Neuronal stem cell (in vitro differentiated cells): ENCODE results near the gene VSIG2.

ENCODE experiments used
- DNase-seq: peaks from one replicate; pipeline ENCODE4 v3.0.0-alpha.2; 2013; ENCODE audit warnings: low spot score
- H2AFZ ChIP-seq: one replicate; pipeline ENCODE4 v1.6.1; 2013; ENCODE audit warnings: mild to moderate bottlenecking, low read length, inconsistent platforms
- H2AK5ac ChIP-seq: 2 replicates; pipeline ENCODE4 v1.6.1; 2013; ENCODE audit warnings: low read depth, mild to moderate bottlenecking, inconsistent platforms, low read length, moderate library complexity, mixed read lengths
- H2BK120ac ChIP-seq: 2 replicates; pipeline ENCODE4 v1.6.1; 2013; ENCODE audit warnings: low read depth, mild to moderate bottlenecking, inconsistent platforms, low read length, moderate library complexity, mixed read lengths
- H2BK12ac ChIP-seq: one replicate; pipeline ENCODE4 v1.6.1; 2013; ENCODE audit warnings: low read length, inconsistent platforms
- H2BK15ac ChIP-seq: 2 replicates; pipeline ENCODE4 v1.6.1; 2013; ENCODE audit warnings: mild to moderate bottlenecking, low read length, inconsistent platforms, mixed read lengths
- H2BK5ac ChIP-seq: one replicate; pipeline ENCODE4 v1.6.1; 2013; ENCODE audit warnings: inconsistent platforms, mild to moderate bottlenecking, low read length, moderate library complexity
- H3K14ac ChIP-seq: one replicate; pipeline ENCODE4 v1.6.1; 2013; ENCODE audit warnings: low read length, inconsistent platforms
- H3K18ac ChIP-seq: 2 replicates; pipeline ENCODE4 v1.6.1; 2013; ENCODE audit warnings: low read length, inconsistent platforms
- H3K23ac ChIP-seq: 2 replicates; pipeline ENCODE4 v1.6.1; 2013; ENCODE audit warnings: low read depth, mild to moderate bottlenecking, mixed read lengths, low read length, inconsistent platforms; ENCODE audit not compliant: poor library complexity
- H3K27ac ChIP-seq: replicated peaks from 3 replicates; pipeline ENCODE4 v1.5.1; 2013; ENCODE audit warnings: low read length, inconsistent platforms
- H3K27me3 ChIP-seq, 3 experiments: 2 replicates each; pipeline ENCODE4 v1.6.1; 2013; ENCODE audit warnings: low read length in 3 of 3, mild to moderate bottlenecking in 2 of 3, inconsistent platforms in 1 of 3, low read depth in 1 of 3, mixed read lengths in 1 of 3, moderate library complexity in 1 of 3; ENCODE audit not compliant: control insufficient read depth in 3 of 3, insufficient read depth in 3 of 3
- H3K36me3 ChIP-seq, 2 donors: replicated peaks in 1 of 2; 2 replicates each; pipeline ENCODE4 v1.6.1; 2013; ENCODE audit warnings: low read length in 2 of 2; ENCODE audit not compliant: control insufficient read depth in 2 of 2, insufficient read depth in 2 of 2
- H3K4ac ChIP-seq: 2 replicates; pipeline ENCODE4 v1.6.1; 2013; ENCODE audit warnings: inconsistent platforms, mild to moderate bottlenecking, low read length, moderate library complexity
- H3K4me1 ChIP-seq, 2 donors: 1 replicate in 1 of 2; 2 replicates in 1 of 2; pipeline ENCODE4 v1.6.1; 2013; ENCODE audit warnings: low read length in 2 of 2, low read depth in 1 of 2; ENCODE audit not compliant: control insufficient read depth in 2 of 2, insufficient read depth in 1 of 2
- H3K4me2 ChIP-seq: one replicate; pipeline ENCODE4 v1.6.1; 2013; ENCODE audit warnings: mild to moderate bottlenecking, low read length, inconsistent platforms; ENCODE audit not compliant: insufficient read depth, poor library complexity, severe bottlenecking
- H3K4me3 ChIP-seq, 2 donors: 2 replicates each; pipeline ENCODE4 v1.5.1; 2013; ENCODE audit warnings: low read length in 2 of 2, mild to moderate bottlenecking in 2 of 2, inconsistent platforms in 1 of 2, moderate library complexity in 1 of 2
- H3K79me1 ChIP-seq: one replicate; pipeline ENCODE4 v1.6.1; 2013; ENCODE audit warnings: low read depth, mild to moderate bottlenecking, inconsistent platforms, low read length, moderate library complexity
- H3K9ac ChIP-seq: one replicate; pipeline ENCODE4 v1.6.1; 2013; ENCODE audit warnings: mild to moderate bottlenecking, low read depth, low read length, inconsistent platforms; ENCODE audit not compliant: poor library complexity
- H3K9me3 ChIP-seq, 2 donors: replicated peaks in 1 of 2; 2 replicates each; pipeline versions ENCODE3 to v1.6.1; 2013; ENCODE audit warnings: low read length in 2 of 2, mild to moderate bottlenecking in 2 of 2, inconsistent platforms in 1 of 2, low read depth in 1 of 2, mixed read lengths in 1 of 2, moderate library complexity in 1 of 2; ENCODE audit not compliant: control insufficient read depth in 2 of 2, insufficient read depth in 1 of 2
- H4K8ac ChIP-seq: one replicate; pipeline ENCODE4 v1.6.1; 2013; ENCODE audit warnings: low read depth, mild to moderate bottlenecking, inconsistent platforms, low read length, moderate library complexity
- H4K91ac ChIP-seq: one replicate; pipeline ENCODE4 v1.6.1; 2013; ENCODE audit warnings: low read length, low read depth, mild to moderate bottlenecking, inconsistent platforms; ENCODE audit not compliant: poor library complexity
- whole genome bisulfite sequencing, 2 donors: extraction: QIAGEN DNeasy Blood & Tissue Kit; methylation state at CpG; one replicate each; pipeline ENCODE4 v1.1.7; 2013; ENCODE audit warnings: missing lambda C conversion rate in 2 of 2, mixed read lengths in 1 of 2; ENCODE audit not compliant: insufficient read length in 2 of 2, insufficient replicate concordance in 1 of 2; ENCODE audit errors: extremely low coverage in 2 of 2; 5-methylcytosine and 5-hydroxymethylcytosine counted together

VSIG2 gene

DNA sequence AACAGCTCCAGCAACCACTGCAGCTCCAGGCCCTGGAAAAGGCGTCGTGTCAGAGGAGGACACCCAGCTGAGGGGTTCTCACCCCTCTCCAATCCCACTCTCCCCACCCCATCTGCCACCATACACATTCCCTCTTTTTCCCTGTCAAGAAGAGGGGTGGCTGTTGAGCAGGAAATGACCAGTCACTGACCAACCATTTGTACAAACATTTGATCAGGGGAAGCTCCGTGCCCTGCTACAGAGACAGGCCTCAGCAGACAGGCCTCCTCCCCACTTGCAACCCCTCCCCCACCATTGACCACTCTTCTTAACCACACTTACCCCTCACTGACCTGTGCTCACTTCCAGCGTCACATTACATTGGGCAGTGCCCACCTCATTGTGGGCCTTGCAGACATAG is 2.3 kb upstream of the VSIG2 start:
- H3K27me3 ChIP-seq, result peaks cover 0 to 88% (median 52%) of the 10 kb centered on the region in 3 experiments

GRCh38 chr11:124753624-124754023 is 1.6 kb upstream of the VSIG2 start:
- H2BK5ac ChIP-seq, result no peak overlapping the region
- H4K91ac ChIP-seq, result no peak overlapping the region
- H3K9ac ChIP-seq, result no peak overlapping the region
- H3K4me1 ChIP-seq, result peaks cover 9 to 14% of the 10 kb centered on the region in 2 donors
- no peak overlapping the region for H3K18ac ChIP-seq
- no peak overlapping the region for H3K23ac ChIP-seq
- no peak overlapping the region for H2BK12ac ChIP-seq
- WGBS, 2 donors, result no CpG with 5 or more reads among the region's 7 CpGs
- H2AFZ ChIP-seq, result no peak overlapping the region
- H2BK15ac ChIP-seq, result no peak overlapping the region
- no peak overlapping the region for H3K4ac ChIP-seq
- H3K9me3 ChIP-seq, result peaks cover 0 to 3% of the 10 kb centered on the region in 2 donors
- H2BK120ac ChIP-seq, result no peak overlapping the region
- no peaks in the 10 kb centered on the region for H3K36me3 ChIP-seq
- H4K8ac ChIP-seq, result no peak overlapping the region
- peaks cover 0 to 88% (median 49%) of the 10 kb centered on the region in 3 experiments for H3K27me3 ChIP-seq
- H2AK5ac ChIP-seq, result no peak overlapping the region
- no peak for DNase-seq
- H3K27ac ChIP-seq, result no peak overlapping the region
- no peak overlapping the region for H3K4me2 ChIP-seq
- no peak overlapping the region for H3K4me3 ChIP-seq
- no peaks in the 10 kb centered on the region for H3K79me1 ChIP-seq
- H3K14ac ChIP-seq, result no peak overlapping the region

More for the DNA sequence above, 2.3 kb upstream of the VSIG2 start:
- H3K23ac ChIP-seq, result no peak overlapping the region
- H3K4me3 ChIP-seq, result no peak overlapping the region
- no peak for DNase-seq
- no peaks in the 10 kb centered on the region for H3K36me3 ChIP-seq
- H3K14ac ChIP-seq, result no peak overlapping the region
- H3K4me1 ChIP-seq, result peaks cover 9 to 20% of the 10 kb centered on the region in 2 donors
- H2AFZ ChIP-seq, result peak overlapping the region; percentile 21
- H3K9me3 ChIP-seq, result peaks cover 1 to 6% of the 10 kb centered on the region in 2 donors
- H3K27ac ChIP-seq, result no peak overlapping the region
- H4K91ac ChIP-seq, result no peak overlapping the region
- H2BK120ac ChIP-seq, result no peak overlapping the region
- WGBS, 2 donors, result no CpG with 5 or more reads among the region's 4 CpGs
- no peak overlapping the region for H2AK5ac ChIP-seq
- H3K18ac ChIP-seq, result no peak overlapping the region
- H4K8ac ChIP-seq, result no peak overlapping the region
- no peak overlapping the region for H3K4me2 ChIP-seq
- no peaks in the 10 kb centered on the region for H3K79me1 ChIP-seq
- H2BK5ac ChIP-seq, result no peak overlapping the region
- no peak overlapping the region for H3K4ac ChIP-seq
- H2BK12ac ChIP-seq, result no peak overlapping the region
- H3K9ac ChIP-seq, result no peak overlapping the region
- no peak overlapping the region for H2BK15ac ChIP-seq

DNA sequence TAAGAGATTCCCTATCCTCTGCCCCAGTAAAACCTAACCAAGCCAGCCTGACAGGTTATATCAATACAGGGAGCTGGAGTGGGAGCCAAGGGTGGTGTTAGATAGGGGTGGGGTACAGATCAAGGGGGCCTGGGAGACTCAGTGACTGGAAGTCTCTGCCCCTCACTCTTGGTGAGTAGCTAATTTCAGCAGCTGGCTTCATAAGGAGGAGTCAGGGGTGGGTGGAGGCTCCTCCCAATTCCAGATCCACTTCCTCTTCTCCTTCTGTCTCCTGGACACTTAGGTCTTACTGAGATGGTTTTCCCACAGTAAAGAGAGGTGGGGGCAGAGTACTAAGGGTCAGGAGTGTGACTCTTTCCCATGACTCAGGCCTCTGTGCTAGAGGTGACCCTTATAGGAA is 1.1 kb upstream of the VSIG2 start:
- DNase-seq, result no peak
- H3K9ac ChIP-seq, result no peak overlapping the region
- no peak overlapping the region for H2AK5ac ChIP-seq
- H2BK5ac ChIP-seq, result no peak overlapping the region
- H2BK15ac ChIP-seq, result no peak overlapping the region
- H4K8ac ChIP-seq, result no peak overlapping the region
- H2BK120ac ChIP-seq, result no peak overlapping the region
- no peak overlapping the region for H3K18ac ChIP-seq
- no peaks in the 10 kb centered on the region for H3K36me3 ChIP-seq
- no peak overlapping the region for H3K4me2 ChIP-seq
- no peak overlapping the region for H3K14ac ChIP-seq
- peaks cover 0 to 7% of the 10 kb centered on the region in 2 donors for H3K9me3 ChIP-seq
- no peak overlapping the region for H3K4me3 ChIP-seq
- H3K23ac ChIP-seq, result no peak overlapping the region
- H3K27me3 ChIP-seq, result peaks cover 0 to 88% (median 51%) of the 10 kb centered on the region in 3 experiments
- H3K4me1 ChIP-seq, result peaks cover 9 to 13% of the 10 kb centered on the region in 2 donors
- H2AFZ ChIP-seq, result peak overlapping the region; percentile 33
- H3K79me1 ChIP-seq, result no peaks in the 10 kb centered on the region
- no peak overlapping the region for H3K4ac ChIP-seq
- H4K91ac ChIP-seq, result no peak overlapping the region
- H3K27ac ChIP-seq, result no peak overlapping the region
- no peak overlapping the region for H2BK12ac ChIP-seq

DNA sequence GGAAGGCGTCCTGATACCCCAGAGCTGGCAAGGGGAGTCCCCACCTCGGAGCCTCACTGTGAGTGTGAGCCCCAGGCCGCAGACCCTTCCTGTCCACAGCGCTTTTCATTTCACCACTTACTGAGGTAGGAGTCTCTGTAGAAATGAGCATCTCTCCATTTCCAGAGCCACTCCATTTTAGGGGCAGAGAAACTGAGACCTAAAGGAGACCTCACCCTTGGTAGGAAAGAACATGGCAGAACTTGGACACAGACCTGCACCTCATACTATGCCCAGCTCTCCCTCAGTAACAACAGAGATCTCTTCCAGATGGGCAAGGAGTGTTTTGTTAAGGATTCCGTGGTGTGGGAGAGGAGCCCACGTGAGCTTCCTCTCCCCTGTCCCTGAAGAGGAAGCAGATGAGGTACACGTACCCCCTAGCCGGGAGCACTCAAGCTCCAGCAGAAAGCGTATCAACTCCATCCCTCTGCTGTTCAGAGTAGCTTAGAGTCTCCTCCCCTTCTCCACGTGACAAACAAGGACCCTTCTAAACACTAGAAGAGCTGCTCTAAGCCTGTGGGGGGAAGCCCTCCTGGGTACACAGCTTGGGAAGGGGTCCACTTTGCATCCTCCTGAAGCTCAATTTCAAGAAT is 532 bp upstream of the VSIG2 start:
- Histone ChIP-seq H3K9me3 (peaks cover 0 to 9% of the 10 kb centered on the region in 2 donors), H3K79me1 (no peaks in the 10 kb centered on the region), H2BK12ac (no peak overlapping the region), H2BK5ac (no peak overlapping the region), H3K23ac (no peak overlapping the region), H2AK5ac (no peak overlapping the region), H3K18ac (peak overlapping the region; percentile 61), H4K91ac (no peak overlapping the region), H3K4me3 (no peak overlapping the region), H3K4me1 (peaks cover 9 to 12% of the 10 kb centered on the region in 2 donors), H3K14ac (no peak overlapping the region), H3K4ac (no peak overlapping the region), H3K27me3 (peaks cover 0 to 88% (median 56%) of the 10 kb centered on the region in 3 experiments), H3K9ac (no peak overlapping the region), H2BK120ac (no peak overlapping the region), H3K27ac (no peak overlapping the region), H3K36me3 (no peaks in the 10 kb centered on the region), H2AFZ (peak overlapping the region; percentile 33), H4K8ac (no peak overlapping the region), H3K4me2 (no peak overlapping the region), H2BK15ac (peak overlapping the region; percentile 51)
- DNase-seq, result no peak
- no CpG with 5 or more reads among the region's 10 CpGs for WGBS, 2 donors
